Measurements from ENCODE around the gene HERPUD1. TPM values are rescaled to one million over a fixed set of nuclear protein-coding genes. Genes with fewer than 3 reads are reported as not detected.

Gene HERPUD1
- total and polyA plus RNA-seq, 2 of the 13 experiments (the other 11 are each of a cell fraction or from before 2014, with no cell fraction given) = 96.2 to 323 TPM

- TF ChIP-seq PRDM15 (CRISPR knock-in tag; IDR thresholded peaks at IDR 0.05) = no peak
- no peak for TF ChIP-seq ZFP36L1 (CRISPR knock-in tag; IDR thresholded peaks at IDR 0.05)
- no peak for TF ChIP-seq ATM (IDR thresholded peaks at IDR 0.05; ENCODE audit: borderline replicate concordance)
- no peak for TF ChIP-seq ZBTB39 (CRISPR knock-in tag; IDR thresholded peaks at IDR 0.05)
- no peak for TF ChIP-seq TARDBP (CRISPR knock-in tag; IDR thresholded peaks at IDR 0.05)
- TF ChIP-seq ZNF574 (CRISPR knock-in tag; IDR thresholded peaks at IDR 0.05) = 0 out of 2 replicates have a peak, but pooled peaks have one; percentile 6
- TF ChIP-seq TCF7 (IDR thresholded peaks at IDR 0.05; ENCODE audit: low read depth) = no peak
- no peak for TF ChIP-seq MXD1 (CRISPR knock-in tag; IDR thresholded peaks at IDR 0.05)
- no peak for TF ChIP-seq CENPT (CRISPR knock-in tag; IDR thresholded peaks at IDR 0.05; ENCODE audit: low read depth)
- no peak for TF ChIP-seq ZNF10 (CRISPR knock-in tag; IDR thresholded peaks at IDR 0.05; ENCODE audit: borderline replicate concordance, low read depth)
- TF ChIP-seq EZH2 (conservative IDR thresholded peaks at IDR 0.05; ENCODE audit: low read depth, low read length) = no peak
- no peak for TF ChIP-seq ZNF12 (CRISPR knock-in tag; IDR thresholded peaks at IDR 0.05)
- TF ChIP-seq HNF1B (CRISPR knock-in tag; IDR thresholded peaks at IDR 0.05) = no peak
- no peak for TF ChIP-seq ZNF709 (CRISPR knock-in tag; IDR thresholded peaks at IDR 0.05)
Observed at GRCh38 chr16:56950881-56951771, 19.2 kb downstream of the HERPUD1 start (continued).
